SK-N-MC (cell line): Measurements from ENCODE around the gene LAMTOR1.

Experiments
- EZH2 ChIP-seq: fragments of 200-600 bp; sonication (generic); IDR thresholded peaks from one replicate; pipeline ENCODE4 v1.6.1; 2017; ENCODE audit warnings: antibody characterized with exemption
- FOXP2 ChIP-seq: optimal IDR thresholded peaks from 2 replicates; pipeline ENCODE3; 2011; ENCODE audit warnings: mild to moderate bottlenecking, moderate library complexity; ENCODE audit not compliant: insufficient read depth; ENCODE audit errors: extremely low read length, control extremely low read depth
- POLR2AphosphoS5 ChIP-seq: IDR thresholded peaks from 2 replicates; pipeline ENCODE4 v1.6.1; 2012; ENCODE audit warnings: mild to moderate bottlenecking, low read depth, low read length, borderline replicate concordance

DNA sequence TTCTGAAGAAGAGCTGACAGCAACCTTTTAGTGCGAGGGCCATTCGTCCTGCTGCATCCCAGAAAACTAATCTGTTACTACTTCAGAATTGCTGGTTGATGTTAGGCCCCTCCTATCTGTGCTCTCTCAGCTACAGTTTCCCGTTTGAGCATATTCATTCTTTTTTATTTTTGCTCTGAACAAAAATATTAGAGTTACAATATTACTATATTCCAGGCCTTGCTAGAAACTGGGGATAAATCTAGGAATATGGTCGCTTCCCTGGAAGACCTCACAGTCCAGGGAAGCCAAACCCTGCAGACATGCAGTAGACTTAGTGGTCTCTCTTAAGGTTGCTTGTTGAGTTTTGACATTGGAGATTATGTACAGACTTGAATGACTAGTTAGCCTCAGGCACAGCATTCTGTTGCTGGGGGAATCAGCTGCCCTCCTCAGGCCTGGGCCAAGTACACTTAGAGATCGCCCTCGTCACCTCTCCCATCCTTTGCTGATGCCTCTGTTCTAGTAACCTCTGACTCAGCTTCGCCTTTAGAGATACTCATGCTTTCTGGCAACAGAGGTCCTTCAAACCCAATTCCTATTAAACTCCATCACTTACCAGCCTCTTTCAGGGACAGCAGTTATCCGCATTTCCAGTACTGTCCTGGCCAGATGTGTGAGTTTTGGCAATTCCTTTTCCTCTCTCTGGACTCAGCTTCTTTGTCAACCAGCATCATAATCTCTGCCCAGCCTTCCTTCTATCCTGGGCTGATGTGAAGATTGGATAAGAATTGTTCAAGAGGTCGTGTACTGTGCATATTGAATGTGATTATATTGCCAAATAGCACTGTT is 10.1 kb upstream of the LAMTOR1 start:
- TF ChIP-seq POLR2AphosphoS5, result no peak
- no peak for TF ChIP-seq FOXP2
- no peak for TF ChIP-seq EZH2
